AG09319 (cell line): ENCODE results near the gene TTC9B.

Source experiments
- DNase-seq: peaks from one replicate; pipeline ENCODE4 v3.0.0-alpha.2; 2010; ENCODE audit warnings: low read depth; ENCODE audit errors: extremely low read depth
- CTCF ChIP-seq: IDR thresholded peaks from 2 replicates; pipeline ENCODE4 v1.5.1; 2011; ENCODE audit warnings: low read depth, mild to moderate bottlenecking, inconsistent platforms, low read length, moderate library complexity

TTC9B gene

GRCh38 chr19:40242480-40242879 lies 24.3 kb upstream of the TTC9B start:
- no peak for DNase-seq
- no peak for TF ChIP-seq CTCF

GRCh38 chr19:40241809-40242384 lies 23.7 kb upstream of the TTC9B start:
- DNase-seq: no peak
- no peak for TF ChIP-seq CTCF

GRCh38 chr19:40241125-40241808 lies 23.1 kb upstream of the TTC9B start:
- no peak for DNase-seq
- no peak for TF ChIP-seq CTCF

- no peak for DNase-seq
- no peak for TF ChIP-seq CTCF
Measured at GRCh38 chr19:40240332-40240731, 22.1 kb upstream of the TTC9B start.

- no peak for DNase-seq
- no peak for TF ChIP-seq CTCF
Measured at GRCh38 chr19:40239415-40240226, 21.4 kb upstream of the TTC9B start.

GRCh38 chr19:40238775-40239174 lies 20.6 kb upstream of the TTC9B start:
- no peak for DNase-seq
- no peak for TF ChIP-seq CTCF

GRCh38 chr19:40237791-40238190 lies 19.6 kb upstream of the TTC9B start:
- TF ChIP-seq CTCF: no peak
- no peak for DNase-seq
